H1 (cell line): ENCODE measurements around the gene LEPR. TPM values are rescaled to one million over a fixed set of nuclear protein-coding genes. Genes with fewer than 3 reads are reported as not detected.

Experiments
- CTCF ChIA-PET: fragments of 300-600 bp; sonication (Branson Sonifier 250); formaldehyde crosslinking; loops from one replicate; lab custom pipeline; 2021; ENCODE audit not compliant: partially characterized antibody; lab: Charles Lee
- POLR2A ChIA-PET: fragments of 300-600 bp; sonication (Branson Sonifier 250); formaldehyde crosslinking; loops from one replicate; lab custom pipeline; 2021; ENCODE audit warnings: inconsistent platforms; ENCODE audit not compliant: partially characterized antibody; lab: Charles Lee
- DNase-seq, 2 experiments: peaks; one replicate each; pipeline versions ENCODE4 v3.0.0 to v3.0.0-alpha.2; 2010 to 2022; ENCODE audit warnings: low spot score in 2 of 2, low read depth in 1 of 2, mixed read lengths in 1 of 2
- FAIRE-seq: peaks from 2 replicates; lab custom pipeline; 2011; peaks lifted over from hg19 to GRCh38; lab: Jason Lieb, UNC
- H2AFZ ChIP-seq: 2 replicates; pipeline ENCODE4 v1.8.1; 2012; ENCODE audit warnings: low read length, inconsistent platforms
- H2AK5ac ChIP-seq: 2 replicates; pipeline ENCODE4 v1.6.1; 2013; ENCODE audit warnings: low read depth, low read length
- H2BK120ac ChIP-seq: replicated peaks from 2 replicates; pipeline ENCODE3; 2013; ENCODE audit warnings: low read depth, low read length, inconsistent platforms
- H2BK12ac ChIP-seq: 2 replicates; pipeline ENCODE4 v1.6.1; 2013; ENCODE audit warnings: low read depth, low read length
- H2BK15ac ChIP-seq: 2 replicates; pipeline ENCODE4 v1.6.1; 2013; ENCODE audit warnings: low read length
- H2BK20ac ChIP-seq: 2 replicates; pipeline ENCODE4 v1.6.1; 2013; ENCODE audit warnings: low read length
- H2BK5ac ChIP-seq: 2 replicates; pipeline ENCODE4 v1.6.1; 2013; ENCODE audit warnings: low read depth, low read length
- H3K14ac ChIP-seq: 2 replicates; pipeline ENCODE4 v1.6.1; 2013; ENCODE audit warnings: inconsistent platforms; ENCODE audit not compliant: insufficient read length
- H3K18ac ChIP-seq: 2 replicates; pipeline ENCODE4 v1.6.1; 2013; ENCODE audit warnings: low read length; ENCODE audit errors: extremely low read depth
- H3K23ac ChIP-seq: 2 replicates; pipeline ENCODE4 v1.6.1; 2013; ENCODE audit warnings: inconsistent platforms; ENCODE audit not compliant: insufficient read length
- H3K23me2 ChIP-seq: 2 replicates; pipeline ENCODE4 v1.6.1; 2013; ENCODE audit warnings: low read depth, low read length
- H3K27ac ChIP-seq: 2 replicates; pipeline ENCODE4 v1.6.1; 2011; ENCODE audit warnings: low read depth, low read length, inconsistent platforms
- H3K27me3 ChIP-seq, 4 experiments: replicated peaks in 1 of 4; 1 replicate in 1 of 4; 2 replicates in 3 of 4; pipeline versions ENCODE4 v1.6.1 to v1.8.1; 2011 to 2013; ENCODE audit warnings: low read length in 3 of 4, mild to moderate bottlenecking in 3 of 4, inconsistent platforms in 2 of 4, mixed read lengths in 2 of 4, moderate library complexity in 1 of 4; ENCODE audit not compliant: control insufficient read depth in 3 of 4, insufficient read depth in 3 of 4; ENCODE audit errors: extremely low read depth in 1 of 4
- H3K36me3 ChIP-seq, 4 experiments: 2 replicates each; pipeline versions ENCODE4 v1.6.1 to v1.8.1; 2011 to 2013; ENCODE audit warnings: mild to moderate bottlenecking in 4 of 4, low read length in 3 of 4, moderate library complexity in 2 of 4, control low read depth in 1 of 4, inconsistent platforms in 1 of 4; ENCODE audit not compliant: insufficient read depth in 4 of 4, control insufficient read depth in 2 of 4
- H3K4ac ChIP-seq: replicated peaks from 2 replicates; pipeline ENCODE3; 2013; ENCODE audit warnings: low read length, low read depth, mixed read lengths, inconsistent platforms; ENCODE audit not compliant: insufficient read length
- H3K4me1 ChIP-seq, 4 experiments: replicated peaks in 1 of 4; 1 replicate in 1 of 4; 2 replicates in 3 of 4; pipeline versions ENCODE4 v1.6.1 to v1.8.1; 2011 to 2013; ENCODE audit warnings: low read length in 3 of 4, inconsistent platforms in 2 of 4, mixed read lengths in 1 of 4; ENCODE audit not compliant: insufficient read depth in 4 of 4, control insufficient read depth in 3 of 4
- H3K4me2 ChIP-seq, 2 experiments: 2 replicates each; pipeline versions ENCODE4 v1.6.1 to v1.8.1; 2011 to 2013; ENCODE audit warnings: low read depth in 2 of 2, low read length in 2 of 2, control low read depth in 1 of 2, inconsistent platforms in 1 of 2, mild to moderate bottlenecking in 1 of 2; ENCODE audit not compliant: insufficient read depth in 1 of 2
- H3K4me3 ChIP-seq, 4 experiments: fragments of 200-600, 300-600 bp in 1 of 4; sonication (generic), shearing (Covaris generic), sonication (Bioruptor Twin) in 1 of 4; 2 replicates each; pipeline versions ENCODE4 v1.5.1 to v1.8.1; 2011 to 2016; ENCODE audit warnings: low read length in 4 of 4, low read depth in 3 of 4, control low read depth in 2 of 4, inconsistent platforms in 2 of 4, mild to moderate bottlenecking in 2 of 4, mixed read lengths in 1 of 4, moderate library complexity in 1 of 4; ENCODE audit not compliant: insufficient read depth in 2 of 4; ENCODE audit errors: extremely low read depth in 1 of 4
- H3K56ac ChIP-seq: replicated peaks from 2 replicates; pipeline ENCODE3; 2013; ENCODE audit warnings: low read depth, mild to moderate bottlenecking, mixed read lengths, low read length, inconsistent platforms; ENCODE audit not compliant: insufficient read length
- H3K79me1 ChIP-seq: 2 replicates; pipeline ENCODE4 v1.6.1; 2013; ENCODE audit warnings: low read depth, low read length, control low read depth
- H3K79me2 ChIP-seq, 2 experiments: 2 replicates each; pipeline versions ENCODE4 v1.6.1 to v1.8.1; 2012 to 2013; ENCODE audit warnings: low read length in 2 of 2, mild to moderate bottlenecking in 2 of 2, inconsistent platforms in 1 of 2; ENCODE audit not compliant: insufficient read depth in 2 of 2, control insufficient read depth in 1 of 2
- H3K9ac ChIP-seq, 4 experiments: replicated peaks in 1 of 4; 1 replicate in 1 of 4; 2 replicates in 3 of 4; pipeline versions ENCODE4 v1.6.1 to v1.8.1; 2011 to 2013; ENCODE audit warnings: low read depth in 3 of 4, low read length in 3 of 4, control low read depth in 2 of 4, mild to moderate bottlenecking in 2 of 4, moderate library complexity in 2 of 4, inconsistent platforms in 1 of 4; ENCODE audit errors: extremely low read depth in 1 of 4
- H3K9me3 ChIP-seq, 2 experiments: 2 replicates each; pipeline versions ENCODE4 v1.6.1 to v1.8.1; 2012 to 2013; ENCODE audit warnings: mild to moderate bottlenecking in 2 of 2, moderate library complexity in 2 of 2, control low read depth in 1 of 2, inconsistent platforms in 1 of 2, low read depth in 1 of 2, low read length in 1 of 2, mixed read lengths in 1 of 2; ENCODE audit not compliant: insufficient read depth in 2 of 2
- H4K20me1 ChIP-seq, 2 experiments: replicated peaks in 1 of 2; 2 replicates each; pipeline versions ENCODE3 to v1.8.1; 2011 to 2013; ENCODE audit warnings: inconsistent platforms in 2 of 2, low read length in 2 of 2, mild to moderate bottlenecking in 1 of 2; ENCODE audit not compliant: insufficient read depth in 2 of 2, control insufficient read depth in 1 of 2
- H4K5ac ChIP-seq: 2 replicates; pipeline ENCODE4 v1.6.1; 2013; ENCODE audit warnings: low read length, low read depth, mixed read lengths, inconsistent platforms; ENCODE audit not compliant: insufficient read length
- H4K8ac ChIP-seq: 2 replicates; pipeline ENCODE4 v1.8.0; 2013; ENCODE audit warnings: mild to moderate bottlenecking, moderate library complexity, low read length, inconsistent platforms; ENCODE audit not compliant: insufficient read depth; ENCODE audit errors: extremely low read depth
- H4K91ac ChIP-seq: replicated peaks from 2 replicates; pipeline ENCODE3; 2013; ENCODE audit warnings: low read length, mixed read lengths, inconsistent platforms; ENCODE audit not compliant: insufficient read length
- ATF2 ChIP-seq: IDR thresholded peaks from 2 replicates; pipeline ENCODE4 v1.6.1; 2012; ENCODE audit warnings: low read length, inconsistent platforms
- CHD2 ChIP-seq: IDR thresholded peaks from 2 replicates; pipeline ENCODE4 v1.6.1; 2012; ENCODE audit warnings: low read length, improper control_type of control experiment
- HDAC2 ChIP-seq, 2 experiments: fragments of 300-600 bp in 1 of 2; sonication (generic) in 1 of 2; IDR thresholded peaks; 2 replicates each; pipeline ENCODE4 v1.6.1; 2011 to 2012; ENCODE audit warnings: low read depth in 2 of 2, low read length in 2 of 2, mild to moderate bottlenecking in 2 of 2, moderate library complexity in 2 of 2, borderline replicate concordance in 1 of 2, inconsistent platforms in 1 of 2
- KDM5A ChIP-seq: fragments of 200-600 bp; IDR thresholded peaks from 2 replicates; pipeline ENCODE4 v1.7.1; 2012; ENCODE audit warnings: mild to moderate bottlenecking, low read length, inconsistent platforms, mixed read lengths
- MAFK ChIP-seq: IDR thresholded peaks from 2 replicates; pipeline ENCODE4 v1.6.1; 2012; ENCODE audit warnings: low read depth, mild to moderate bottlenecking, improper control_type of control experiment, low read length
- TAF1 ChIP-seq: IDR thresholded peaks from 2 replicates; pipeline ENCODE4 v1.6.1; 2011; ENCODE audit warnings: mild to moderate bottlenecking, low read depth, low read length
- polyA plus RNA-seq, 7 experiments: library from polyadenylated mRNA; depleted of rRNA in 3 of 7; stranded (reverse) in 5 of 7; unstranded in 2 of 7; fragments of >200 nt in 5 of 7; fragments of 200-250 nt in 2 of 7; gene quantifications; 1 replicate in 5 of 7; 2 replicates in 1 of 7; 4 replicates in 1 of 7; pipeline versions ENCODE4 v1.2.1 to v1.2.3, GENCODE V29; 2011 to 2013; ENCODE audit warnings: missing spikeins in 2 of 7, mixed read lengths in 2 of 7
- total RNA-seq: library from RNA; stranded (reverse); fragmentation: NEBNext Ultra II Directional; extraction: Animal tissue kit (Norgen Biotek cat#: 25700); gene quantifications from 2 replicates; pipeline ENCODE4 v1.2.1, GENCODE V29; 2021

The LEPR gene
- total and polyA plus RNA-seq, 2 of the 8 experiments (the other 6 are each of a cell fraction or from before 2014, with no cell fraction given), result 1.3 to 3.9 TPM

DNA sequence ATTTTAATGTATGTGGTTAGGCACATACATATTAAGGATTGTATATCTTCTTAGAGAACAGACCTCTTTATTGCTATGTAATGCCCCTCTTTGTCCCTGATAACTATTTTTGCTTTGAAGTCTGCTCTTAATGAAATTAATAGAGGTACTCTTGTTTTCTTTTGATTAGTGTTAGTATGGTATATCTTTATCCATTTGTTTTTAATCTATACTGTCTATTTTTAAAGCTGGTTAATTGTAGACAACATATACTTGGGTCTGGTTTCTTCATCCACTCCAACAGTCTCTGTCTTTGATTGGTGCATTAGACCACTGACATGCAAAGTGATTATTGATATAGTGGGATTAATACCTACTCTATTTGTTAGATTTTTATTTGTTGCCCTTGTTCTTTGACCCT is 36.0 kb downstream of the LEPR start:
- Histone ChIP-seq H3K27ac (no peak overlapping the region), H3K14ac (no peak overlapping the region), H3K79me2 (no peaks in the 10 kb centered on the region), H3K27me3 (no peaks in the 10 kb centered on the region), H3K4me1 (peaks cover 0 to 4% (median 1%) of the 10 kb centered on the region in 4 experiments; a peak in 2 of 7 replicates), H3K56ac (no peak overlapping the region), H4K5ac (no peak overlapping the region), H4K8ac (no peak overlapping the region), H3K18ac (no peak overlapping the region), H3K9me3 (peaks cover 2 to 3% of the 10 kb centered on the region in 2 experiments; a peak in 2 of 4 replicates), H3K4me3 (no peak overlapping the region), H4K20me1 (no peaks in the 10 kb centered on the region), H2AK5ac (no peak overlapping the region), H2BK120ac (no peak overlapping the region), H3K9ac (no peak overlapping the region), H2BK15ac (no peak overlapping the region), H2BK20ac (no peak overlapping the region), H3K23me2 (no peaks in the 10 kb centered on the region), H2AFZ (no peak overlapping the region), H3K4me2 (no peak overlapping the region), H4K91ac (no peak overlapping the region), H3K36me3 (no peaks in the 10 kb centered on the region), H3K79me1 (no peaks in the 10 kb centered on the region), H3K23ac (no peak overlapping the region), H2BK5ac (no peak overlapping the region), H2BK12ac (no peak overlapping the region), H3K4ac (no peak overlapping the region)
- no peak for DNase-seq
- no peak for FAIRE-seq
- POLR2A ChIA-PET, result no interaction called here
- CTCF ChIA-PET, result interaction anchor here (2.3 kb wide), 1 partner anchor 25 kb away, joined by 5 read pairs; no protein-coding TSS in a partner anchor
- no peak for TF ChIP-seq ATF2
- no peak for TF ChIP-seq MAFK
- no peak for TF ChIP-seq TAF1
- no peak for TF ChIP-seq KDM5A
- TF ChIP-seq CHD2, result no peak
- TF ChIP-seq HDAC2 (IDR thresholded peaks at IDR 0.05; ENCODE audit: borderline replicate concordance in 1 of 2, low read depth in 2 of 2, low read length in 2 of 2), result no peak
